Measurements from ENCODE around the gene SELENOF. TPM values are rescaled to one million over a fixed set of nuclear protein-coding genes. Genes with fewer than 3 reads are reported as not detected.

Gene SELENOF
- polyA plus RNA-seq, 2 of the 4 experiments (the other 2 are of a cell fraction) = 166 to 311 TPM

DNA sequence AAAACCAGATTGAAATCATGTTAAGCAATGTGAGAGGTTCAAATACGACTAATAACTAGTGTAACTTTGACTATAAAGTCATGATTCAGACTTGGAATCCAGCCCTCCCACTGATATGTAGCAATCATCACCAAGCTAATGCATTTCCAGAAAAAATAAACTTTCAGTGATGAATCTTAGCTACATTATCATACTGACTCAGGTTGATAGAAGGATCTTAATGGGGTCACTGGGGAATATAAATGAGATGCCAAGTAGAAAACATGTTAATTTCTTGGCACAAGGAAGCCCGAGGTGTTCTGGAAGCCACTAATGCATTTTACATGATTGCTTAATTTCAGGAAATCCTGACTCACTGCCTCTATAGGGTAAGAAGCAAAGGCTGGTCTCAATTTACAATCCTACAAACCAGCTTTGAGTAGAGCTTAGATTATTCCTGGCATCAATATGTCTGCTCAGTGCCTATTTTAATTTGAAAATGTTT lies 67.7 kb downstream of the SELENOF start:
- no peaks in the 10 kb centered on the region for H3K9me3 ChIP-seq
- H3K4me2 ChIP-seq = peak overlapping the region; percentile 50
- TF ChIP-seq BHLHE40 (IDR thresholded peaks at IDR 0.05; ENCODE audit: low read depth, low read length) (no peak), CEBPB (IDR thresholded peaks at IDR 0.05) (peak in 1 of 2 experiments; percentile 61; a peak in 3 of 4 replicates)
- FAIRE-seq = no peak
- H3K4me1 ChIP-seq = peaks cover 10% of the 10 kb centered on the region; the same call in 2 of the 3 replicates
- H3K27ac ChIP-seq = peak overlapping the region; percentile 40 to 68; a peak in 3 of 6 replicates
- CTCF ChIA-PET = interaction anchor here (1.0 to 2.1 kb wide), 4 partner anchors 12 to 142 kb away, joined by 3 to 7 read pairs (median 6); partner anchors contain the start of gene SH3GLB1
- 6% methylated on average over 2 of the region's 2 CpGs for WGBS (ENCODE audit: missing lambda C conversion rate)
- peak in 1 of 2 experiments; percentile 5 for DNase-seq (ENCODE audit: low read depth in 1 of 2, low spot score in 1 of 2)
- no peak overlapping the region for H3K4me3 ChIP-seq
- POLR2A ChIA-PET = no interaction called here
- ATAC-seq = peak in 1 of 2 experiments; percentile 50; a peak in 1 of 6 replicates

DNA sequence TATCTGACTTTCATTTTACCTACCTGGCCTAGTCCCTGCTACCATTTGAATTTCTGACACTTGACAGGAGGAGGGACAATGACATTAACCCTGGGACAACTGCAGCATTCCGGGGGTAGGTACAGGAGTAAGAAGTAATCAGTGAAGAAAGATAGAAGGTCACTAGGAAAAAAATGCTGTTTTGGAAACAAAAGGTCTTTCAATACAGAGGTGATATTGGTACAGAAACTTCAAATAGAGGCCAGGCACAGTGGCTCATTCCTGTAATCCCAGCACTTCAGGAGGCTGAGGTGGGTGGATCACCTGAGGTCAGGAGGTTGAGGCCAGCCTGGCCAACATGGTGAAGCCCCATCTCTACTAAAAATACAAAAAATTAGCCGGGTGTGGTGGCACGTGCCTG lies 68.4 kb downstream of the SELENOF start:
- H3K4me1 ChIP-seq = peaks cover 10% of the 10 kb centered on the region; the same call in 2 of the 3 replicates
- ChIA-PET CTCF (interaction anchor here (0.8 to 1.6 kb wide), 5 partner anchors 11 to 119 kb away, joined by 3 to 7 read pairs (median 3); no protein-coding TSS in a partner anchor), POLR2A (no interaction called here)
- ATAC-seq = no peak
- DNase-seq (ENCODE audit: low read depth in 1 of 2, low spot score in 1 of 2) = no peak
- no peaks in the 10 kb centered on the region for H3K9me3 ChIP-seq
- no peak overlapping the region for H3K4me3 ChIP-seq
- TF ChIP-seq NR3C1 (IDR thresholded peaks at IDR 0.05) = no peak
- no peak for TF ChIP-seq ZFP36 (IDR thresholded peaks at IDR 0.05; ENCODE audit: borderline replicate concordance, partially characterized antibody)
- TF ChIP-seq FOSB (CRISPR knock-in tag; IDR thresholded peaks at IDR 0.05) = no peak
- no peak for TF ChIP-seq ZSCAN20 (CRISPR knock-in tag; IDR thresholded peaks at IDR 0.05)
- no peak for TF ChIP-seq PHF8 (IDR thresholded peaks at IDR 0.05; ENCODE audit: borderline replicate concordance, low read depth)
- TF ChIP-seq ZC3H11A (IDR thresholded peaks at IDR 0.05) = no peak
- no peak for TF ChIP-seq HEYL (CRISPR knock-in tag; IDR thresholded peaks at IDR 0.05)
- TF ChIP-seq RNF2 (IDR thresholded peaks at IDR 0.05; ENCODE audit: borderline replicate concordance, low read depth) = no peak
- no peak for TF ChIP-seq CHD2 (IDR thresholded peaks at IDR 0.05; ENCODE audit: low read length, partially characterized antibody)
- TF ChIP-seq, protein P1, sequence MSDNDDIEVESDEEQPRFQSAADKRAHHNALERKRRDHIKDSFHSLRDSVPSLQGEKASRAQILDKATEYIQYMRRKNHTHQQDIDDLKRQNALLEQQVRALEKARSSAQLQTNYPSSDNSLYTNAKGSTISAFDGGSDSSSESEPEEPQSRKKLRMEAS (IDR thresholded peaks at IDR 0.05) = no peak
- no peak for TF ChIP-seq MAZ (IDR thresholded peaks at IDR 0.05; ENCODE audit: borderline replicate concordance, low read depth, low read length)
- no peak for TF ChIP-seq HOXA7 (CRISPR knock-in tag; IDR thresholded peaks at IDR 0.05)
- no peak for TF ChIP-seq CBX2 (IDR thresholded peaks at IDR 0.05; ENCODE audit: borderline replicate concordance, low read depth)
- no peak for TF ChIP-seq TFCP2L1 (CRISPR knock-in tag; IDR thresholded peaks at IDR 0.05)
- no peak for TF ChIP-seq RARB (CRISPR knock-in tag; IDR thresholded peaks at IDR 0.05)
- no peak for TF ChIP-seq RAD21 (conservative IDR thresholded peaks at IDR 0.05 in 1 of 2, IDR thresholded peaks at IDR 0.05 in 1 of 2)
- TF ChIP-seq, protein P2, sequence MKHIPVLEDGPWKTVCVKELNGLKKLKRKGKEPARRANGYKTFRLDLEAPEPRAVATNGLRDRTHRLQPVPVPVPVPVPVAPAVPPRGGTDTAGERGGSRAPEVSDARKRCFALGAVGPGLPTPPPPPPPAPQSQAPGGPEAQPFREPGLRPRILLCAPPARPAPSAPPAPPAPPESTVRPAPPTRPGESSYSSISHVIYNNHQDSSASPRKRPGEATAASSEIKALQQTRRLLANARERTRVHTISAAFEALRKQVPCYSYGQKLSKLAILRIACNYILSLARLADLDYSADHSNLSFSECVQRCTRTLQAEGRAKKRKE (CRISPR knock-in tag; IDR thresholded peaks at IDR 0.05; ENCODE audit: low read depth) = no peak
- H3K27ac ChIP-seq = peak overlapping the region in 1 of 2 experiments; percentile 68; a peak in 3 of 6 replicates
- FAIRE-seq = no peak
- peak overlapping the region; percentile 50; the same call in 1 of the 3 replicates for H3K4me2 ChIP-seq
- WGBS (ENCODE audit: missing lambda C conversion rate) = 88% methylated on average over 3 of the region's 3 CpGs

DNA sequence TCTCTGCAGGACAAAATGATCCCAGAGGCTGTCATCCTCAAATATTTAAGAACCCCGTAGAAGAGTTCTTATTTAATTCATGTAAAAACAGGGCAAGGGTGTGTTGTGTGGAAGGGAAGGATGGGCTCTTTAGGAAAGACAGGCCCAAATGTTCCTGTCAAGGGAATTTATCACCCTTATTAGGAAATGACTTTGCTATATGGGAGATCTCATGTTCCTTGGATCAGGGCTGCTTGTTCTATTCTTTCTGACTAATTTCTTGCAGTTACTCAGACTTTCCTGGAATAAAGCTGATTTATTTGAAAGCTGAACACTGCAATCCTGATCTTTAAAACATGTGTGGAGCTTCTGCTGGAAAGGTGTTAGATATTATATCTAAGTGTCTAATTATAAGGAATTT lies 72.8 kb downstream of the SELENOF start:
- Histone ChIP-seq H3K27ac (no peak overlapping the region), H3K4me1 (peaks cover 5% of the 10 kb centered on the region; the same call in 2 of the 3 replicates), H3K4me3 (no peak overlapping the region), H3K4me2 (no peak overlapping the region), H3K9me3 (no peaks in the 10 kb centered on the region)
- ChIA-PET CTCF (no interaction called here), POLR2A (no interaction called here)
- ATAC-seq (no peak), FAIRE-seq (no peak), DNase-seq (ENCODE audit: low read depth in 1 of 2, low spot score in 1 of 2) (no peak)
- TF ChIP-seq TFCP2L1 (CRISPR knock-in tag; IDR thresholded peaks at IDR 0.05) = no peak
- no peak for TF ChIP-seq RCOR1 (IDR thresholded peaks at IDR 0.05; ENCODE audit: low read depth, low read length)
- TF ChIP-seq, protein P3, sequence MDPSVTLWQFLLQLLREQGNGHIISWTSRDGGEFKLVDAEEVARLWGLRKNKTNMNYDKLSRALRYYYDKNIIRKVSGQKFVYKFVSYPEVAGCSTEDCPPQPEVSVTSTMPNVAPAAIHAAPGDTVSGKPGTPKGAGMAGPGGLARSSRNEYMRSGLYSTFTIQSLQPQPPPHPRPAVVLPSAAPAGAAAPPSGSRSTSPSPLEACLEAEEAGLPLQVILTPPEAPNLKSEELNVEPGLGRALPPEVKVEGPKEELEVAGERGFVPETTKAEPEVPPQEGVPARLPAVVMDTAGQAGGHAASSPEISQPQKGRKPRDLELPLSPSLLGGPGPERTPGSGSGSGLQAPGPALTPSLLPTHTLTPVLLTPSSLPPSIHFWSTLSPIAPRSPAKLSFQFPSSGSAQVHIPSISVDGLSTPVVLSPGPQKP (IDR thresholded peaks at IDR 0.05; ENCODE audit: low read depth, low read length) = no peak
- no peak for TF ChIP-seq ZNF302 (CRISPR knock-in tag; IDR thresholded peaks at IDR 0.05)
- TF ChIP-seq HOXB13 (CRISPR knock-in tag; IDR thresholded peaks at IDR 0.05; ENCODE audit: low read depth) = no peak
- no peak for TF ChIP-seq RAD21 (conservative IDR thresholded peaks at IDR 0.05 in 1 of 2, IDR thresholded peaks at IDR 0.05 in 1 of 2)
- TF ChIP-seq POLR2AphosphoS2 (conservative IDR thresholded peaks at IDR 0.05; ENCODE audit: low read length) = no peak
- no peak for TF ChIP-seq RARB (CRISPR knock-in tag; IDR thresholded peaks at IDR 0.05)
- TF ChIP-seq, protein P4, sequence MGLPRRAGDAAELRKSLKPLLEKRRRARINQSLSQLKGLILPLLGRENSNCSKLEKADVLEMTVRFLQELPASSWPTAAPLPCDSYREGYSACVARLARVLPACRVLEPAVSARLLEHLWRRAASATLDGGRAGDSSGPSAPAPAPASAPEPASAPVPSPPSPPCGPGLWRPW (IDR thresholded peaks at IDR 0.05) = no peak
- 92% methylated on average over 1 of the region's 1 CpG for WGBS (ENCODE audit: missing lambda C conversion rate)

Data from A549 (cell line).